ENCODE measurements around the gene SAFB.

- TF ChIP-seq EP300 (IDR thresholded peaks at IDR 0.05) (no peak), USF2 (IDR thresholded peaks at IDR 0.05) (no peak), POLR2A (IDR thresholded peaks at IDR 0.05; ENCODE audit: low read length) (no peak), RNF2 (IDR thresholded peaks at IDR 0.05; ENCODE audit: borderline replicate concordance, low read depth) (no peak), BCL3 (IDR thresholded peaks at IDR 0.05) (no peak), SREBF2 (IDR thresholded peaks at IDR 0.05) (no peak), CHD2 (IDR thresholded peaks at IDR 0.05; ENCODE audit: low read length, partially characterized antibody) (no peak), CEBPB (IDR thresholded peaks at IDR 0.05) (no peak), POLR2AphosphoS2 (conservative IDR thresholded peaks at IDR 0.05; ENCODE audit: low read length) (no peak; the same call in 1 of the 2 replicates), MAX (IDR thresholded peaks at IDR 0.05) (no peak), RFX5 (IDR thresholded peaks at IDR 0.05) (no peak), RCOR1 (IDR thresholded peaks at IDR 0.05; ENCODE audit: low read depth, low read length) (no peak)
- TF ChIP-seq, protein P1, sequence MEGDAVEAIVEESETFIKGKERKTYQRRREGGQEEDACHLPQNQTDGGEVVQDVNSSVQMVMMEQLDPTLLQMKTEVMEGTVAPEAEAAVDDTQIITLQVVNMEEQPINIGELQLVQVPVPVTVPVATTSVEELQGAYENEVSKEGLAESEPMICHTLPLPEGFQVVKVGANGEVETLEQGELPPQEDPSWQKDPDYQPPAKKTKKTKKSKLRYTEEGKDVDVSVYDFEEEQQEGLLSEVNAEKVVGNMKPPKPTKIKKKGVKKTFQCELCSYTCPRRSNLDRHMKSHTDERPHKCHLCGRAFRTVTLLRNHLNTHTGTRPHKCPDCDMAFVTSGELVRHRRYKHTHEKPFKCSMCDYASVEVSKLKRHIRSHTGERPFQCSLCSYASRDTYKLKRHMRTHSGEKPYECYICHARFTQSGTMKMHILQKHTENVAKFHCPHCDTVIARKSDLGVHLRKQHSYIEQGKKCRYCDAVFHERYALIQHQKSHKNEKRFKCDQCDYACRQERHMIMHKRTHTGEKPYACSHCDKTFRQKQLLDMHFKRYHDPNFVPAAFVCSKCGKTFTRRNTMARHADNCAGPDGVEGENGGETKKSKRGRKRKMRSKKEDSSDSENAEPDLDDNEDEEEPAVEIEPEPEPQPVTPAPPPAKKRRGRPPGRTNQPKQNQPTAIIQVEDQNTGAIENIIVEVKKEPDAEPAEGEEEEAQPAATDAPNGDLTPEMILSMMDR (IDR thresholded peaks at IDR 0.05): no peak
- TF ChIP-seq, protein P2, sequence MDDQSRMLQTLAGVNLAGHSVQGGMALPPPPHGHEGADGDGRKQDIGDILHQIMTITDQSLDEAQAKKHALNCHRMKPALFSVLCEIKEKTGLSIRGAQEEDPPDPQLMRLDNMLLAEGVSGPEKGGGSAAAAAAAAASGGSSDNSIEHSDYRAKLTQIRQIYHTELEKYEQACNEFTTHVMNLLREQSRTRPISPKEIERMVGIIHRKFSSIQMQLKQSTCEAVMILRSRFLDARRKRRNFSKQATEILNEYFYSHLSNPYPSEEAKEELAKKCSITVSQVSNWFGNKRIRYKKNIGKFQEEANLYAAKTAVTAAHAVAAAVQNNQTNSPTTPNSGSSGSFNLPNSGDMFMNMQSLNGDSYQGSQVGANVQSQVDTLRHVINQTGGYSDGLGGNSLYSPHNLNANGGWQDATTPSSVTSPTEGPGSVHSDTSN (IDR thresholded peaks at IDR 0.05): no peak
Observed at GRCh38 chr19:5694167-5694955, 71.5 kb downstream of the SAFB start.
